HCT116 (cell line): ENCODE data around the gene LRRC43. TPM values are rescaled to one million over a fixed set of nuclear protein-coding genes. Genes with fewer than 3 reads are reported as not detected.

Source experiments
- ATAC-seq: fragments of 200-7000 bp; cut with Tn5 transposase; 2 replicates; pipeline ENCODE4 v1.9.1; 2020; ENCODE audit warnings: mild to moderate bottlenecking, moderate library complexity
- BruUV-seq: library from RNA; stranded (reverse); fragments of 400-500 nt; replicated peaks from 2 replicates; lab custom pipeline; 2021; lab: Mats Ljungman, UMichigan
- CTCF ChIA-PET: fragments of 300-600 bp; sonication (Branson Sonifier 250); formaldehyde crosslinking; loops from one replicate; lab custom pipeline; 2021; ENCODE audit warnings: antibody characterized with exemption; lab: Charles Lee
- POLR2A ChIA-PET: fragments of 300-600, 350-600 bp; sonication (Branson Sonifier 250); formaldehyde crosslinking; loops from one replicate; lab custom pipeline; 2021; ENCODE audit warnings: antibody characterized with exemption; lab: Charles Lee
- RAD21 ChIA-PET, 2 experiments: fragments of 300-600 bp; sonication (Branson Sonifier 250); formaldehyde crosslinking; loops; one replicate each; lab custom pipeline; 2023; ENCODE audit warnings: low total read pairs in 2 of 2; ENCODE audit not compliant: uncharacterized antibody in 2 of 2, unreplicated experiment in 2 of 2, low non-redundant PET in 1 of 2; lab: Charles Lee
- DNase-seq: peaks from one replicate; pipeline ENCODE4 v3.0.0-alpha.2; 2010; ENCODE audit warnings: low read depth, low spot score
- H2AFZ ChIP-seq: fragments of 200-600 bp; shearing (Covaris generic), sonication (generic); 2 replicates; pipeline ENCODE4 v1.6.1; 2017; ENCODE audit warnings: low read depth, mixed run types, mixed read lengths, antibody characterized with exemption, low read length; ENCODE audit not compliant: poor library complexity, severe bottlenecking
- H3K27ac ChIP-seq: 2 replicates; pipeline ENCODE4 v1.5.1; 2012; ENCODE audit warnings: low read depth, low read length
- H3K27me3 ChIP-seq: fragments of 200-600 bp; sonication (generic); 2 replicates; pipeline ENCODE4 v1.6.1; 2016; ENCODE audit warnings: mixed run types, low read length, mixed read lengths; ENCODE audit not compliant: insufficient read depth
- H3K36me3 ChIP-seq, 2 experiments: fragments of 200-500 bp in 1 of 2; fragments of 200-600 bp in 1 of 2; sonication (Bioruptor generic) in 1 of 2; sonication (generic) in 1 of 2; 2 replicates each; pipeline versions ENCODE4 v1.5.1 to v1.6.1; 2014 to 2016; ENCODE audit warnings: low read length in 2 of 2, inconsistent platforms in 1 of 2, mixed read lengths in 1 of 2, mixed run types in 1 of 2; ENCODE audit not compliant: insufficient read depth in 2 of 2, control insufficient read depth in 1 of 2
- H3K4me1 ChIP-seq, 2 experiments: fragments of 200-600 bp in 1 of 2; sonication (generic) in 1 of 2; 2 replicates each; pipeline versions ENCODE4 v1.5.1 to v1.6.1; 2012 to 2017; ENCODE audit warnings: low read length in 2 of 2, inconsistent platforms in 1 of 2, mild to moderate bottlenecking in 1 of 2, mixed read lengths in 1 of 2, mixed run types in 1 of 2, moderate library complexity in 1 of 2; ENCODE audit not compliant: insufficient read depth in 2 of 2, control insufficient read depth in 1 of 2
- H3K4me2 ChIP-seq: fragments of 200-600 bp; sonication (generic); 2 replicates; pipeline ENCODE4 v1.6.1; 2017; ENCODE audit warnings: mixed run types, low read length, mixed read lengths
- H3K4me3 ChIP-seq, 2 experiments: fragments of 200-600 bp in 1 of 2; sonication (generic) in 1 of 2; replicated peaks in 1 of 2; 2 replicates each; pipeline ENCODE4 v1.5.1; 2011 to 2016; ENCODE audit warnings: low read length in 2 of 2, control low read depth in 1 of 2, low read depth in 1 of 2, mild to moderate bottlenecking in 1 of 2, mixed read lengths in 1 of 2, mixed run types in 1 of 2
- H3K79me2 ChIP-seq: fragments of 200-600 bp; sonication (generic); 2 replicates; pipeline ENCODE4 v1.6.1; 2017; ENCODE audit warnings: mild to moderate bottlenecking, mixed run types, low read length, moderate library complexity, mixed read lengths; ENCODE audit not compliant: insufficient read depth
- H3K9ac ChIP-seq: fragments of 200-600 bp; sonication (generic); 2 replicates; pipeline ENCODE4 v1.6.1; 2016; ENCODE audit warnings: low read length, mixed read lengths
- H3K9me2 ChIP-seq: fragments of 200-600 bp; sonication (generic), shearing (Covaris generic); 2 replicates; pipeline ENCODE4 v1.6.1; 2017; ENCODE audit warnings: mixed run types, mild to moderate bottlenecking, moderate library complexity; ENCODE audit not compliant: insufficient read depth
- H3K9me3 ChIP-seq, 2 experiments: fragments of 200-500 bp in 1 of 2; fragments of 200-600 bp in 1 of 2; sonication (Bioruptor generic) in 1 of 2; sonication (generic) in 1 of 2; 2 replicates each; pipeline ENCODE4 v1.6.1; 2014 to 2017; ENCODE audit warnings: low read length in 2 of 2, mixed read lengths in 2 of 2, inconsistent platforms in 1 of 2, low read depth in 1 of 2, mild to moderate bottlenecking in 1 of 2, mixed run types in 1 of 2, moderate library complexity in 1 of 2; ENCODE audit not compliant: control insufficient read depth in 1 of 2, insufficient read depth in 1 of 2
- H4K20me1 ChIP-seq: fragments of 200-600 bp; sonication (generic), shearing (Covaris generic); 2 replicates; pipeline ENCODE4 v1.6.1; 2017; ENCODE audit warnings: mixed run types, mild to moderate bottlenecking, moderate library complexity; ENCODE audit not compliant: insufficient read depth
- CBX3 ChIP-seq: IDR thresholded peaks from 2 replicates; pipeline ENCODE4 v1.6.1; 2012; ENCODE audit warnings: low read depth
- EGR1 ChIP-seq: IDR thresholded peaks from 2 replicates; pipeline ENCODE4 v1.6.1; 2012; ENCODE audit warnings: low read depth
- ELF1 ChIP-seq: IDR thresholded peaks from 2 replicates; pipeline ENCODE4 v1.6.1; 2012; ENCODE audit warnings: low read depth, borderline replicate concordance
- EZH2 ChIP-seq: fragments of 200-600 bp; sonication (generic); IDR thresholded peaks from 2 replicates; pipeline ENCODE4 v1.6.1; 2017; ENCODE audit warnings: antibody characterized with exemption, mixed run types
- EZH2phosphoT487 ChIP-seq: fragments of 200-600 bp; IDR thresholded peaks from 2 replicates; pipeline ENCODE4 v1.6.1; 2018; ENCODE audit warnings: antibody characterized with exemption, borderline replicate concordance
- FOSL1 ChIP-seq: IDR thresholded peaks from 2 replicates; pipeline ENCODE4 v1.6.1; 2012; ENCODE audit warnings: low read depth
- JUND ChIP-seq: IDR thresholded peaks from 2 replicates; pipeline ENCODE4 v1.6.1; 2012
- RAD21 ChIP-seq: IDR thresholded peaks from 2 replicates; pipeline ENCODE4 v1.6.1; 2012; ENCODE audit warnings: low read depth, mild to moderate bottlenecking
- SIN3A ChIP-seq: IDR thresholded peaks from 2 replicates; pipeline ENCODE4 v1.6.1; 2012; ENCODE audit warnings: low read depth
- ZNF274 ChIP-seq: fragments of 200-500 bp; sonication (Bioruptor generic); IDR thresholded peaks from 2 replicates; pipeline ENCODE4 v1.6.1; 2014; ENCODE audit warnings: mild to moderate bottlenecking, low read depth, low read length, inconsistent platforms
- intact Hi-C: fragments of 100-400 bp; cut with micrococcal nuclease; formaldehyde crosslinking; loops from 2 replicates; pipeline ENCODE4 v1.10.0; 2022
- total RNA-seq: library from RNA; stranded (reverse); gene quantifications from one replicate; pipeline ENCODE4 v1.2.1, GENCODE V29; 2021; ENCODE audit not compliant: unreplicated experiment
- TF ChIP-seq, protein P1 (sequence below): IDR thresholded peaks from 2 replicates; pipeline ENCODE4 v1.6.1; 2011; ENCODE audit warnings: mild to moderate bottlenecking, low read length, moderate library complexity; ENCODE audit not compliant: insufficient replicate concordance; ENCODE audit errors: extremely low read depth
- TF ChIP-seq, protein P2 (sequence below): IDR thresholded peaks from 2 replicates; pipeline ENCODE4 v1.6.1; 2012

The LRRC43 gene
- total RNA-seq, 1 experiment from 2014 or later, result not detected

DNA sequence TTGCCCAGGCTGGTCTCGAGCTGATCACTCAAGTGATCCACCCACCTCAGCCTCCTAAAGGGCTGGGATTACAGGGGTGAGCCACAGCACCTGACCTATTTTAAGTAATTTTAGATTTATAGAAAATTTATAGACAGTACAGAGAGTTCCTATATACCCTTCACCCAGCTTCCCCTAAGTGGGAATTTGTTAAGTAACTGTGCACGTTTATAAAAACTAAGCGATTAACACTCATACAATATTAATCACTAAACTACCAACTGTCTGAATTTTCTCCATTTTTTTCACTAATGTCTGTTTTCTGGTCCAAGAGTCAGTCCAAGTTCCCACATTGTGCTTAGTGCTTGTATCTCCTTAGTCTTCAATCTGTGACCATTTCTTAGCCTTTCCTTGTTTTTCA, 14.4 kb upstream of the LRRC43 start (continued):
- TF ChIP-seq JUND (no peak), EGR1 (no peak), EZH2phosphoT487 (no peak), ZNF274 (no peak)
- TF ChIP-seq, protein P1, sequence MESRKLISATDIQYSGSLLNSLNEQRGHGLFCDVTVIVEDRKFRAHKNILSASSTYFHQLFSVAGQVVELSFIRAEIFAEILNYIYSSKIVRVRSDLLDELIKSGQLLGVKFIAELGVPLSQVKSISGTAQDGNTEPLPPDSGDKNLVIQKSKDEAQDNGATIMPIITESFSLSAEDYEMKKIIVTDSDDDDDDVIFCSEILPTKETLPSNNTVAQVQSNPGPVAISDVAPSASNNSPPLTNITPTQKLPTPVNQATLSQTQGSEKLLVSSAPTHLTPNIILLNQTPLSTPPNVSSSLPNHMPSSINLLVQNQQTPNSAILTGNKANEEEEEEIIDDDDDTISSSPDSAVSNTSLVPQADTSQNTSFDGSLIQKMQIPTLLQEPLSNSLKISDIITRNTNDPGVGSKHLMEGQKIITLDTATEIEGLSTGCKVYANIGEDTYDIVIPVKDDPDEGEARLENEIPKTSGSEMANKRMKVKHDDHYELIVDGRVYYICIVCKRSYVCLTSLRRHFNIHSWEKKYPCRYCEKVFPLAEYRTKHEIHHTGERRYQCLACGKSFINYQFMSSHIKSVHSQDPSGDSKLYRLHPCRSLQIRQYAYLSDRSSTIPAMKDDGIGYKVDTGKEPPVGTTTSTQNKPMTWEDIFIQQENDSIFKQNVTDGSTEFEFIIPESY, result no peak

DNA sequence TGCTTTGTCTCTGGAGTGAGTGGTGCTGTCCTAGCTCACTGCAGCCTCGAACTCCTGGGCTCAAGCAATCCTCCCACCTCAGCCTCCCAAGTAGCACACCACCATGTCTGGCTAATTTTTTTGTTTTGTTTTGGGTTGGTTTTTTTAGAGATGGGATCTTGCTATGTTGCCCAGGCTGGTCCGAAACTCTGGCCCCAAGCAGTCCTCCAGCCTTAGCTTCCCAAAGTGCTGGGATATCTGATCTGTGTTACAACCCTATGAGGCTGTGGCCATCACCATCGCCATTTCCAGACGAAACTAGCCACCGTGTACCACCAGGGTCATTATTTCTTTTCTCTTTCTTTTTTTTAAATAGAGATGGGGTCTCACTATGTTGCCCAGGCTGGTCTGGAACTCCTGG, 11.5 kb upstream of the LRRC43 start:
- BruUV-seq, result no TSS peak
- H3K9me3 ChIP-seq, result no peaks in the 10 kb centered on the region
- ATAC-seq, result no peak
- H4K20me1 ChIP-seq, result no peaks in the 10 kb centered on the region
- ChIA-PET RAD21 (no interaction called here), CTCF (no interaction called here)
- no peak overlapping the region for H2AFZ ChIP-seq
- intact Hi-C loops, result no loop called here
- TF ChIP-seq CBX3 (no peak), RAD21 (no peak), JUND (no peak), EZH2phosphoT487 (no peak), EGR1 (no peak), EZH2 (no peak), FOSL1 (no peak), ELF1 (no peak), SIN3A (no peak)
- TF ChIP-seq, protein P1, result no peak
- TF ChIP-seq, protein P2, sequence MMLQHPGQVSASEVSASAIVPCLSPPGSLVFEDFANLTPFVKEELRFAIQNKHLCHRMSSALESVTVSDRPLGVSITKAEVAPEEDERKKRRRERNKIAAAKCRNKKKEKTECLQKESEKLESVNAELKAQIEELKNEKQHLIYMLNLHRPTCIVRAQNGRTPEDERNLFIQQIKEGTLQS, result no peak
- TF ChIP-seq, all 23 proteins: peak for 0
- no peaks in the 10 kb centered on the region for H3K9me2 ChIP-seq
- H3K9ac ChIP-seq, result no peak overlapping the region
- no peaks in the 10 kb centered on the region; the same call in 1 of the 2 replicates for H3K27me3 ChIP-seq
- H3K4me2 ChIP-seq, result no peak overlapping the region
- no peaks in the 10 kb centered on the region for H3K36me3 ChIP-seq
- H3K27ac ChIP-seq, result no peak overlapping the region
- no peak for DNase-seq
- no peak overlapping the region for H3K4me3 ChIP-seq
- POLR2A ChIA-PET, result no interaction called here
- H3K79me2 ChIP-seq, result no peaks in the 10 kb centered on the region
- H3K4me1 ChIP-seq, result no peaks in the 10 kb centered on the region
